Measurements from ENCODE around the gene PFDN4.

GRCh38 chr20:54163402-54163801 is 44.5 kb upstream of the PFDN4 start:
- TF ChIP-seq CTCF (IDR thresholded peaks at IDR 0.05; ENCODE audit: borderline replicate concordance, extremely low read depth, low read length, poor library complexity, severe bottlenecking), result no peak
- no peak for TF ChIP-seq EZH2 (IDR thresholded peaks at IDR 0.05; ENCODE audit: borderline replicate concordance, low read depth, low read length, severe bottlenecking)
